GM10847 (cell line): ENCODE results near the gene GSPT1.

Experiments
- POLR2A ChIP-seq: IDR thresholded peaks from 2 replicates; pipeline ENCODE4 v1.6.1; 2011; ENCODE audit not compliant: insufficient read length; ENCODE audit errors: extremely low read depth

Gene GSPT1

DNA sequence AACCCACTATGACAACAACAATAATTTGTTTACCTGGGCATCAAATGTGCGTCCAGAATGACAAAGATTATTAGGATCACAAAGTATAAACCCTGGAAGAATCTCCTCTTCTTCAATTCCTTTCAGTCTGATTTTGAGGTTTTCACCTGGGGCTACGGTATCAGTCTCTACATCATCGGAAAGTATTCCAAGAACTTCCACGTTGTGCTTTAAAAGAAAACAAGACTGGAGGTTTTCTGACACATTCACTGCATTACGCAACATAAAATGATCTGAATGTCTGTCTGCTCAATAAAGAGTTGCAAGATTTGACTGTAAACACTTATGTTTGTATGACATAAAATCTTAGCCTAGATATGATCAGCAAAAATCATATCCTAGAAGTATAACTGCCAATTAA lies 38.4 kb downstream of the GSPT1 start:
- no peak for TF ChIP-seq POLR2A

DNA sequence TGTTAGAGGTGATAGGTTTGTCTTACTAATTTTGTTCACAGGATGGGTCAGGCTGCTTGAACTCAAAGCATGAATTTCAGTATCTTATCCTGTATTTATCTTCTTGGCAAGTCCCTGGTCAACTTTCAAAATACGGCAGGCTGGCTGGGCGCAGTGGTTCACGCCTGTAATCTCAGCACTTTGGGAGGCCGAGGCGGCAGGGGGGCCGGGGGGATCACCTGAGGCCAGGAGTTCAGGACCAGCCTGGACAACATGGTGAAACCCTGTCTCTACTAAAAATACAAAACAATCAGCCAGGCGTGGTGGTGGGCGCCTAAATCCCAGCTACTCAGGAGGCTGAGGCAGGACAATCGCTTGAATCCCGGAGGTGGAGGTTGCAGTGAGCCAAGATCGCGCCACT lies 39.5 kb downstream of the GSPT1 start:
- TF ChIP-seq POLR2A = no peak

DNA sequence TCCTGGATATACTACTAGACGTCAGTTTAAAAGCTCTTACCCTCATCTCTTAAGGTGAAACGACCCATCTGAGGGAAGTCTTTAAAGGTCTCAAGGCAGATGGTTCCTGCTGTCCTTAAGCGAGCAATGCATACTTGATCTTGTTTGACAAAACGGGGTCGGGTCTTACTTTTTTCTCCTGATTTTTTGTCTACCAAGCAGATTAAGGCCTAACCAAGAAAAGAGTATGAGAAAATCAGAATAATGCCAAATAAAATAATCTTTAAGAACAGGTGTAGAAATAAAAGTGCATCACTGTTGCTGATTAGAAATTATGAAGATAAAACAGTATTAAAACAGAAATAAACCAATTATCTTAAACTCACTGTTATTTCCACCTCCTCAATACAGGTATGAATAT lies 40.0 kb downstream of the GSPT1 start:
- TF ChIP-seq POLR2A = no peak

DNA sequence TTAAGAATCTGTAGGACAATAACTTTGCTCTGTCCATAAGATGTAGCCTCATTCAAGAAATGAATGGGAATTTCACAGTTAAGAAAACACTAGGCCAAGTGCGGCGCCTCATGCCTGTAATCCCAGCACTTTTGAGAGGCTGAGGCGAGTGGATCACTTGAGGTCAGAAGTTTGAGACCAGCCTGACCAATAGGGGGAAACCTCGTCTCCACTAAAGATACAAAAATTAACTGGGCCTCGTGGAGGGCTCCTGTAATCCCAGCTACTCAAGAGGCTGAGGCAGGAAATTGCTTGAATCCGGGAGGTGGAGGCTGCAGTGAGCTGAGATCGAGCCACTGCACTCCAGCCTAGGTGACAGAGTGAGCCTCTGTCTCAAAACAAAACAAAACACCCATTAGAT lies 44.6 kb downstream of the GSPT1 start:
- TF ChIP-seq POLR2A = no peak

DNA sequence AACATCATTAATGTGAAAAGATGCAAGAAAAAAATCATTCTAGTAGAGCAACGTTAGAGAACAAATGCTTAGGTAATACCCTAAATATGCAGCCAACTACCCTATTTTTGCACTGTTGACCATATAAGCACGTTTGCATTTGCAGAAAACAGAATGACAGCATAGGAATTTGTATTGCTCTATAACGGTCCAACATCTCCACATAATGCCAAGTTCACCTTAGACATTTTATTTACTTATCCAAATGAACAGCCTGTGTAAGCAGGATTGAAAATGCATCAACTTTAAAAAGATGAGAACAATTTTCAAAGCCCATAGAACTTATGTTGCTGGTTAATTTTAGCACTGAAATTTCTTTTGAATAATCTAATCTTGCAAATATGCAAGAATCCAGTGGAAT lies 45.4 kb downstream of the GSPT1 start:
- no peak for TF ChIP-seq POLR2A

DNA sequence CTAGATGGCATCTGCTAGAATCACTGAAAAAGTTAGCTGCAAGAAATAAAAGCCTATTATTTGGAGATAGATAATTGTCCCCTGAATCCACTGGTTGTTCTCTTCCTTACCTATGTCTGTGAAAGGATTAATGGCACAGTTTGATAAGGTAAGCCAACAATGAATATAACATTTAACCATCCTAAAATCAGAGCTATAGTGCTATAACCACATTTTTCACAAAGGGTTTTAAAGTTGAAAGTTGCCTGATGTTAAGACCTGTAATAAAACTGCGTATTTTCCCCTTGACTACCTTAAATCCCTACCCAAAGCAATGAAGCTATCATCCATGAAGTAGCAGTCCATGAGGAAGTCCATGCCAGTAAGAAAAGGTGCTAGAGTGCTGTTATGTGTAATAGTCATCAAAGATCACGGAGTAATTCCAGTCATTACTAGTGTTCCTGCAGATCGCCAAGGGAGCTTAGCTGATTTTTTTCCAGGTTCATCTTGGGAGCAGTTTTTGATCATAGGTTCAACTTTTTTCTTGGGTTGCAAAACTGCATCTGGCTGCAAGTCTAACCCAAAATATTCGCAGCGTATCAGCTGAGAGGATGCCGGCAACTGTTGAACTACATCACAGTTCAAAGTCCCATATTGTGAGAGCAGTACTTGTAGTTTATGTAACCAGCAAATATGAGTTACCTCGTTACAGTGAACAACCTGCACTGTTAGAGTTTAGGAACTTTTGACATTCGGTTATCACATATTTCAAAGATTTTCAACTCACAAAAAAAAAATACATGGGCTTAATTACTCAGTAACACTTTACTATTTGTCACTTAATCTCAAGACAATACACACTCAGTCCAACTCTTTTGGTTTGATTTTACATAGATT lies 46.2 kb downstream of the GSPT1 start:
- no peak for TF ChIP-seq POLR2A

DNA sequence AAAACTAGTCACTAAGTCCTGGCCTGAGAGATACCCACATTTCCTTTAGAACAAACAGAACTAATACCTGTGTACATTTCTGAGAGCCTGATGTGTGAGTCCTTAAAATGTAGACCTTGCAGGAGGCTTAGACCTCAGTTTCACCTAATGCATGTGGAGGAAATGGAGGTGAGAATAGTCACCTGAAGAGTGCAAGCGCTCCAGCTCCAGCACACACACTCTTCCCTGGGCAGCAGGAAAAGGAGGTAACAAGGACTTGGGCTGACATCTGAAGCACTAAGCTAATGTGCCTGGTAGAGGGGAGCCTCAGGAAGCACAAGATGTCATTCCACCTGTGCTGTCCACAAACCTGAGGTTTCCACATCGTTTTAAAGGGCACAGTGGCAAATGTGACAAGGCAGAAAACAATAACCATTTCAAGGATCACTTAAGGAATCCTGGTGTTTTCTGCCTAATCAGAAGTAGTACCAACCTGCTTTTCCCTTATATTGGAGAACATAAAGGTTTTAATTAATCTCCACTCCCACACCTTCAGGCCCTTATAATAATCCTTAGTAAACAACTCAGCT lies 47.3 kb downstream of the GSPT1 start:
- no peak for TF ChIP-seq POLR2A

DNA sequence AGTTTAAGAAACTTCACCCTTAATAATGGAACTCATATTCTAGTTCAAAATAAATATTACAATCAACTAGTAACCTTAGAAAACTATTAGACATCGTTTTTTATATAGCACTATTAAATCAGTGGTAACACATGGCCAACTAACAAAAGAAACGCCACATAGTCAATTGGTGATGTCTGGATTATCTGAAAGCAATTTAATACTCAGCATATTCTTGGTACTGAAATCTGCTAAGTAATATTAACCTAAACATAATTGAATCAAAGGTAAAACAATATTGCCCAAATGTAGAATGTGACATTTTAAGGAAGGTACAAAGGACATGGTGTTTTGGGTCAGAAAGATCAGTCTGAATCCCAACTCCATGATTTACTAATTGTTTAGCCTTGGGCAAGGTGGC lies 53.3 kb downstream of the GSPT1 start:
- TF ChIP-seq POLR2A = no peak

DNA sequence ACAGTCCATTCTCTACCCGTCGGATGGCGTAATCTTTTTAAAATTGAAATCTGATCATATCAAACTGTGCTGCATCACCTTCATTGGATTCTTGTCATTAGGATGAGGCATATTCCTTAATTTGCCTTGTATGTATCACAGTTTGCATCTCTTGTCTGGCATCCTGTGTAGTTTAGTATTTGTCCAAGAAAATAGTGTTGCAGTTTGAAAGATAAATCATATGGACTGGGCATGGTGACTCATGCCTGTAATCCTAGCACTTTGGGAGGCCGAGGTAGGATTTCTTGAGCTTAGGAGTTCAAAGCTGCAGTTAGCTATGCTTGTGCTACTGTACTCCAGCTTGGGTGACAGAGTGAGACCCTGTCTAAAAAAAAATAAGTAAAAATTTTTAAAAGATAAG lies 58.6 kb downstream of the GSPT1 start:
- TF ChIP-seq POLR2A = no peak

DNA sequence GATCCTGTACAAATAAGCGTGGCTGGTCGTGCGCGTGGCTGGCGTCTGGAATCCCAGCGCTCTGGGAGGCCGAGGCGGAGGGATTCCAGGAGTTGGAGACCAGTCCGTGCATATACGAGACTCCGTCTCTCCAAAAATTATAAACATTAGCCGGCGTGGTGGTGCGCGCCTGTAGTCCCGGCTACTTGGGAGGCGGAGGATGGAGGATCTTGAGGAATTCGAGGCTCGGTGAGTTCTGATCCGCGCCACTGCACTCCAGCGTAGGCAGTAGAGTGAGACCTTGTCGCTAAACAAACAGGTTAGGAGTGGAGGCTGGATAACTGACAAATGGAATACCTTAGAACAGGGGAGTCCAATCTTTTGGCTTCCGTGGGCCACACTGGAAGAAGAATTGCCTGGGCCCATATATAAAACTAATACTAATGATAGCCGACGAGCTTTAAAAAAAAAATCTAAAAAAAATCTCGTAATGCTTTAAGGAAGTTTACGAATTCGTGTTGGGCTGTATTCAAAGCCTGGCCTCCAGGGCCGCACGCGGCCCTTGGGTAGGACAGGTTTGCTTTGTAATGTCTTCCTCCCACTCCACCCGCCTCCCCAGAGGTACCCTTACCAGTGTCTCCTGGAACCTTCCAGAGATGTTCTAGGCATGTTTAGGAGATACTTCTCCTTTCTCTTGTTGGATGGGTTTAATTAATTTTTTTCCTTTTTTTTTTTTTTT lies 63.5 kb downstream of the GSPT1 start:
- TF ChIP-seq POLR2A = no peak

DNA sequence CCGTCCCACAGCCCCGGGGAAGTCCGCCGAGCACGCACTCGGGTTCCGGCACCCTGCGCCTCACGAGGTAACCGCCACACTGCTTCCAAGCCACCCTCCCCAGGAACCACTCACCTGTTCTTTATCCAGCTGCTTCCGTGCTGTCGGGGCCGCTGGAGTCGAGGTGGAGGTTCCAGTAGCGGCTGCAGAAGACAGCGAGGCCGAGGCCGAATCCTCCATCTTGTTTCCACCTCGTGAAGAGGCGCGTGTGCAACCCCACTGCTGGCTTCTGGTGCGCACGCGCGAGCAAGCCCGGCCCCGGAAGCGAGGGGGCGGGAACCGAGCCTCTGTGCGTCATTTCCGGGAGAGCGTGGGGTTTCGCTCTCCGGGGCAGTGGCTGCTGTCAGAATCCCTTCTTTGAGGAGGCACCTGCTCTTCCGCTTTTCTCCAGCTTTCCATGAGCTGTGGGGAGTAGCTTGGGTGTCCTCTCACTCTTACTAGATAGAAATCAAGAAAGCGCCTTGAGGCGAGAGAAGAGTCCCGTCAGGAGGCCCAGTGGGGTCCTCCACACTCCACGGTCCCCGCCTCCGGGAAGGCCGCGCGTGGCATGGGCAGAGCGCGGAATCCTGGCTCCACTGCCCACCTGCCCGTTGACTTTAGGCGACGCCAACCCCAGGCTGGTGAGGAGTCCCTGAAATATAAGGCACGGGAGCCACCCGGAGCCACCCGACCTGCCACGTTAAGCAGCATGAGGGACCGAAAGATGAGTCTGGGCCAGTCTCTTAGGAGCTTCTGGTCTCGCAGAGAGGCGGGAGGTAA lies 64.3 kb downstream of the GSPT1 start, which contains the start of gene RSL1D1:
TSS of gene RSL1D1 (minus strand) at position 249 of the 798 bp plus-strand sequence. CDS start at position 219, 30 bp downstream.
- peak; percentile 88 for TF ChIP-seq POLR2A

DNA sequence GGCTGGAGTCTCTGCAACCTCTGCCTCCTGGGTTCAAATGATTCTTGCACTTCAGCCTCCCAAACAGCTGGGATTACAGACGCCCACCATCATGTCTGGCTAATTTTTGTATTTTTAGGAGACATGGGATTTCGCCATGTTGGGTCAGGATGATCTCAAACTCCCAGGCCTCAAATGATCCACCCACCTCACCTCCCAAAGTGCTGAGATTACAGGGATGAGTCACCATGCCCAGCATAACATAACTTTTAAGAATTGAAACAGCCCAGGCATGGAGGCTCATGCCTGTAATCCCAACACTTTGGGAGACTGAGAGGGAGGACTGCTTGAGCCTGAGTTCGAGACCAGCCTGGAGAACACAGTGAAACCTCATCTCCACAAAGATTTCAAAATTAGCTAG lies 66.9 kb downstream of the GSPT1 start:
- no peak for TF ChIP-seq POLR2A

DNA sequence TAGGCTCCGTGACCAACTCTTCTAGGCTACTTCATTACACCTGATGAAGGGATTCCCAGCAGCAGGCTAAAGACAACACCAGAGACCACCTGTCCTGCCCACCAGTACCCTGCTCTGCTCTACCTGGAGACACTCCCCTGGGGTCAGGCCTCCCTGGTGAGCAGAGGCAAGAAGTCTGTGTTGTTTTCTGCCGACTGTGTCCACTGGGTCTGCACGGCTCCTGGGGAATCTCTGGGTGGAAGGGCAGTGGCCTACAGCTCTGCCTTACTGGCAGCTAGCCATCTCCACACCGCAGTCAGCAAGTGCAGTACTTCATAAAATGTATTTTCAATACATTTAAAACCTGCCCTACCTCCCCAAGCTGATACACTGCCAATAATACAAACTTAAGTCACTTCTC lies 71.3 kb downstream of the GSPT1 start:
- TF ChIP-seq POLR2A = no peak

DNA sequence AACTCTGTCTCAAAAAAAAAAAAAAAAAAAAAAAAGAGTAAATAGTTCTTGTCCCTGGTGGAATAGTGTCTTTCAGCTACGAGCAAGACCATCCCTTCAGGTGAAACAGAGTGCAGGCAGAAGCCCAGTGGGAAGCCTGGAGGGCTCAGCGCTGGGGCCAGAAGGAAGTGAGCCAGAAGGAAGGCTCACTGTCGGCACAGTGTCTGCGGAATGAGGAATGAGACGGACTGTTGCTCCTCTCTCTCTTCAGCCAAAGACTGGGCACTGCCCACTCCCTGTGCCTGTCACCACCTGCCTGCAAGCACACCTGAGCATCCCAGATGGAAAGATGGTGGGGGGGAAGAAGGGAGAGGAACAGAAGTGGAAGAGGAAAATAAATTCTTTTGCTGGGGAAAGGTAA lies 71.9 kb downstream of the GSPT1 start:
- no peak for TF ChIP-seq POLR2A

DNA sequence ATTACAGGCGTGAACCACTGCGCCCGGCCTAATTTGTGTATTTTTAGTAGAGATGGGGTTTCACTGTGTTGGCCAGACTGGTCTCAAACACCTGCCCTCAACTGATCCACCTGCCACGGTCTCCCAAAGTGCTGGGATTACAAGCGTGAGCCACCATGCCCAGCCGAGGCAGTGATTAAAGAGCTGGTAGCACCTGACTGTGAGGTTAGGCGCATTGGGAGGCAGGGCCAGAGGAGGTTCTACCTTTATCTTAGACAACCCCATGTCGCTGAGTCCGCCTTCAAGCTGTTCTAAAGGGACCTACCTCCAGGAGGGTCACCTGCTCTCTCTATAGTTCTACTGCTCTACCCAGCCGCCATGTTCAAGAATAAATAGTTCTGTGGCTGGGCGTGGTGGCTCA lies 72.5 kb downstream of the GSPT1 start:
- TF ChIP-seq POLR2A = no peak
